ENCODE measurements around the gene IFNLR1.
A peak's percentile ranks its signal among the peaks of the same experiment; 100 is the strongest.
"Not testable (repeated sequence)": the region's sequence is repeated elsewhere in the genome, so short reads cannot be mapped to it uniquely, and the experiment has no call there.

The IFNLR1 gene

GRCh38 chr1:24210195-24210627 lies 23.1 kb upstream of the IFNLR1 start:
- H3K36me3 Mint-ChIP-seq = peaks cover 6% of the 10 kb centered on the region
- DNase-seq (ENCODE audit: low spot score in 2 of 2) (no peak), ATAC-seq (no peak)
- no peaks in the 10 kb centered on the region for H3K4me1 Mint-ChIP-seq
- no peak overlapping the region for H3K4me3 Mint-ChIP-seq
- peaks cover 3% of the 10 kb centered on the region for H3K9me3 Mint-ChIP-seq
- no peak overlapping the region for H3K27ac Mint-ChIP-seq

- Mint-ChIP-seq H3K27ac (no peak overlapping the region), H3K4me3 (no peak overlapping the region), H3K36me3 (peaks cover 6% of the 10 kb centered on the region), H3K9me3 (peaks cover 3% of the 10 kb centered on the region), H3K4me1 (no peaks in the 10 kb centered on the region)
- DNase-seq (ENCODE audit: low spot score in 2 of 2) = no peak
- ATAC-seq = no peak
Measured at GRCh38 chr1:24209097-24209496, 22.0 kb upstream of the IFNLR1 start.

- Mint-ChIP-seq H3K27ac (no peak overlapping the region), H3K4me3 (no peak overlapping the region), H3K9me3 (peaks cover 3% of the 10 kb centered on the region), H3K36me3 (no peaks in the 10 kb centered on the region), H3K4me1 (peaks cover 7% of the 10 kb centered on the region)
- DNase-seq (ENCODE audit: low spot score in 2 of 2) (no peak), ATAC-seq (no peak)
Measured at GRCh38 chr1:24207709-24208108, 20.6 kb upstream of the IFNLR1 start.

- ATAC-seq; H3K4me1 Mint-ChIP-seq; H3K9me3 Mint-ChIP-seq; H3K4me3 Mint-ChIP-seq; DNase-seq (ENCODE audit: low spot score in 2 of 2); H3K36me3 Mint-ChIP-seq; H3K27ac Mint-ChIP-seq: not testable (repeated sequence)
Measured at GRCh38 chr1:24207395-24207687, 20.3 kb upstream of the IFNLR1 start.

GRCh38 chr1:24206516-24207394 lies 19.7 kb upstream of the IFNLR1 start:
- Mint-ChIP-seq H3K9me3 (peaks cover 2% of the 10 kb centered on the region), H3K4me3 (no peak overlapping the region), H3K36me3 (no peaks in the 10 kb centered on the region), H3K4me1 (peaks cover 12% of the 10 kb centered on the region), H3K27ac (no peak overlapping the region)
- ATAC-seq (no peak), DNase-seq (ENCODE audit: low spot score in 2 of 2) (no peak)

- Mint-ChIP-seq H3K27ac (no peak overlapping the region), H3K4me1 (peaks cover 12% of the 10 kb centered on the region), H3K4me3 (no peak overlapping the region), H3K36me3 (no peaks in the 10 kb centered on the region), H3K9me3 (no peaks in the 10 kb centered on the region)
- DNase-seq (ENCODE audit: low spot score in 2 of 2) (no peak), ATAC-seq (no peak)
Measured at GRCh38 chr1:24206083-24206464, 19.0 kb upstream of the IFNLR1 start.

- H3K36me3 Mint-ChIP-seq = no peaks in the 10 kb centered on the region
- no peak overlapping the region for H3K4me3 Mint-ChIP-seq
- H3K9me3 Mint-ChIP-seq = no peaks in the 10 kb centered on the region
- DNase-seq (ENCODE audit: low spot score in 2 of 2) (no peak), ATAC-seq (no peak)
- peaks cover 12% of the 10 kb centered on the region for H3K4me1 Mint-ChIP-seq
- H3K27ac Mint-ChIP-seq = no peak overlapping the region
Measured at GRCh38 chr1:24205345-24206082, 18.4 kb upstream of the IFNLR1 start.

GRCh38 chr1:24204116-24204515 lies 17.0 kb upstream of the IFNLR1 start:
- ATAC-seq (no peak), DNase-seq (ENCODE audit: low spot score in 2 of 2) (no peak)
- Mint-ChIP-seq H3K4me3 (no peak overlapping the region), H3K9me3 (no peaks in the 10 kb centered on the region), H3K27ac (no peak overlapping the region), H3K36me3 (no peaks in the 10 kb centered on the region), H3K4me1 (peaks cover 12% of the 10 kb centered on the region)

GRCh38 chr1:24203404-24203803 lies 16.3 kb upstream of the IFNLR1 start:
- peak; percentile 53 for ATAC-seq
- no peaks in the 10 kb centered on the region for H3K36me3 Mint-ChIP-seq
- H3K27ac Mint-ChIP-seq = no peak overlapping the region
- no peak for DNase-seq (ENCODE audit: low spot score in 2 of 2)
- no peak overlapping the region for H3K4me3 Mint-ChIP-seq
- H3K4me1 Mint-ChIP-seq = peaks cover 12% of the 10 kb centered on the region
- no peaks in the 10 kb centered on the region for H3K9me3 Mint-ChIP-seq

GRCh38 chr1:24202987-24203386 lies 15.9 kb upstream of the IFNLR1 start:
- Mint-ChIP-seq H3K4me1 (peaks cover 12% of the 10 kb centered on the region), H3K27ac (no peak overlapping the region), H3K9me3 (no peaks in the 10 kb centered on the region), H3K4me3 (no peak overlapping the region), H3K36me3 (no peaks in the 10 kb centered on the region)
- DNase-seq (ENCODE audit: low spot score in 2 of 2) = no peak
- no peak for ATAC-seq

- no peaks in the 10 kb centered on the region for H3K9me3 Mint-ChIP-seq
Measured at GRCh38 chr1:24202556-24202955, 15.5 kb upstream of the IFNLR1 start.

GRCh38 chr1:24201941-24202440 lies 14.9 kb upstream of the IFNLR1 start:
- Mint-ChIP-seq H3K4me1 (peaks cover 12% of the 10 kb centered on the region), H3K9me3 (no peaks in the 10 kb centered on the region), H3K36me3 (no peaks in the 10 kb centered on the region), H3K4me3 (no peak overlapping the region), H3K27ac (no peak overlapping the region)
- peak; percentile 35 for ATAC-seq
- DNase-seq (ENCODE audit: low spot score in 2 of 2) = peak; percentile 55 to 81

More at GRCh38 chr1:24202556-24202955, 15.5 kb upstream of the IFNLR1 start:
- DNase-seq (ENCODE audit: low spot score in 2 of 2) (no peak), ATAC-seq (peak; percentile 40)
- Mint-ChIP-seq H3K4me1 (peaks cover 12% of the 10 kb centered on the region), H3K27ac (no peak overlapping the region), H3K36me3 (no peaks in the 10 kb centered on the region), H3K4me3 (no peak overlapping the region)

GRCh38 chr1:24199291-24199900 lies 12.3 kb upstream of the IFNLR1 start:
- no peak overlapping the region for H3K27ac Mint-ChIP-seq
- no peaks in the 10 kb centered on the region for H3K36me3 Mint-ChIP-seq
- ATAC-seq = peak; percentile 77
- no peaks in the 10 kb centered on the region for H3K9me3 Mint-ChIP-seq
- H3K4me1 Mint-ChIP-seq = peaks cover 28% of the 10 kb centered on the region
- peak; percentile 71 to 83 for DNase-seq (ENCODE audit: low spot score in 2 of 2)
- no peak overlapping the region for H3K4me3 Mint-ChIP-seq

- Mint-ChIP-seq H3K4me3 (no peak overlapping the region), H3K4me1 (peaks cover 30% of the 10 kb centered on the region), H3K9me3 (no peaks in the 10 kb centered on the region), H3K27ac (no peak overlapping the region), H3K36me3 (no peaks in the 10 kb centered on the region)
- no peak for ATAC-seq
- no peak for DNase-seq (ENCODE audit: low spot score in 2 of 2)
Measured at GRCh38 chr1:24198766-24199165, 11.7 kb upstream of the IFNLR1 start.

- no peak for ATAC-seq
- H3K4me1 Mint-ChIP-seq = peaks cover 47% of the 10 kb centered on the region
- no peak for DNase-seq (ENCODE audit: low spot score in 2 of 2)
- no peak overlapping the region for H3K27ac Mint-ChIP-seq
- no peaks in the 10 kb centered on the region for H3K9me3 Mint-ChIP-seq
- H3K36me3 Mint-ChIP-seq = peaks cover 10% of the 10 kb centered on the region
- no peak overlapping the region for H3K4me3 Mint-ChIP-seq
Measured at GRCh38 chr1:24195874-24196273, 8.8 kb upstream of the IFNLR1 start.

All from stimulated activated effector memory CD8-positive, alpha-beta T cell treated with anti-CD3 and anti-CD28 coated beads, Interleukin-12 subunit alpha, Interleukin-12 subunit beta, amount 100 ng/mL, for 72 hours (primary cell).